ENCODE measurements around the gene KCNAB1.
"Not testable (repeated sequence)": the region's sequence is repeated elsewhere in the genome, so short reads cannot be mapped to it uniquely, and the experiment has no call there.

KCNAB1 gene

DNA sequence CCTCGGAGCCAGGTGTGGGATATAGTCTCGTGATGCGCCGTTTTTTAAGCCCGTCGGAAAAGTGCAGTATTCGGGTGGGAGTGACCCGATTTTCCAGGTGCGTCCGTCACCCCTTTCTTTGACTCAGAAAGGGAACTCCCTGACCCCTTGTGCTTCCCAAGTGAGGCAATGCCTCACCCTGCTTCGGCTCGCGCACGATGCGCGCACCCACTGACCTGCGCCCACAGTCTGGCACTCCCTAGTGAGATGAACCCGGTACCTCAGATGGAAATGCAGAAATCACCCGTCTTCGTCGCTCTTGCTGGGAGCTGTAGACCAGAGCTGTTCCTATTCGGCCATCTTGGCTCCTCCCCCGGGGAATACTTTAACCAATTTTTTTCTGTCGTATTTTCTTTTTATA, 164.3 kb downstream of the KCNAB1 start:
- DNase-seq; H3K36me3 ChIP-seq (ENCODE audit: control insufficient read depth, insufficient read depth, low read length); H3K4me1 ChIP-seq (ENCODE audit: control insufficient read depth, insufficient read depth, low read length, poor library complexity, severe bottlenecking); H3K4me3 ChIP-seq (ENCODE audit: insufficient read depth, low read depth, low read length, poor library complexity, severe bottlenecking); H3K27ac ChIP-seq (ENCODE audit: insufficient read depth, low read length, poor library complexity, severe bottlenecking); H3K27me3 ChIP-seq (replicated peaks; ENCODE audit: control insufficient read depth, insufficient read depth, low read length, poor library complexity, severe bottlenecking); H3K9me3 ChIP-seq (ENCODE audit: control insufficient read depth, low read length): not testable (repeated sequence)

DNA sequence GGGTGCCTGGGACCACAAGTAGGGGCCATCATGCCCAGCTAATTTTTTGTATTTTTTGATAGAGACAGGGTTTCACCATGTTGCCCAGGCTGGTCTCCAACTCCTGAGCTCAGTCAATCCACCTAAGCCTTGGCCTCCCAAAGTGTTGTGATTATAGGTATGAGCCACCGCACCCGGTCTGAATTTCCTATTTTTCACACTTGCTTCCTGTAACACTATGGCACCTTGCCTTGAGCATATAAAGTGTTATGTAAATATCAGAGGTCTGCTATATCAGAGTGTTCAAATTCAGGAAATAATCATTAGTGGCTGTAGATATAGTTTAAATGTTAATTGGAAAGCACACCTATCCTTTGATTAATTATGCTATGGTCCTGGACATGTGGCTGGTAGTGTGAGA, 165.2 kb downstream of the KCNAB1 start:
- Histone ChIP-seq H3K36me3 (ENCODE audit: control insufficient read depth, insufficient read depth, low read length) (no peaks in the 10 kb centered on the region), H3K27ac (ENCODE audit: insufficient read depth, low read length, poor library complexity, severe bottlenecking) (no peak overlapping the region), H3K4me3 (ENCODE audit: insufficient read depth, low read depth, low read length, poor library complexity, severe bottlenecking) (no peak overlapping the region), H3K27me3 (replicated peaks; ENCODE audit: control insufficient read depth, insufficient read depth, low read length, poor library complexity, severe bottlenecking) (peaks cover 3% of the 10 kb centered on the region), H3K9me3 (ENCODE audit: control insufficient read depth, low read length) (no peaks in the 10 kb centered on the region), H3K4me1 (ENCODE audit: control insufficient read depth, insufficient read depth, low read length, poor library complexity, severe bottlenecking) (no peaks in the 10 kb centered on the region)
- DNase-seq = no peak

DNA sequence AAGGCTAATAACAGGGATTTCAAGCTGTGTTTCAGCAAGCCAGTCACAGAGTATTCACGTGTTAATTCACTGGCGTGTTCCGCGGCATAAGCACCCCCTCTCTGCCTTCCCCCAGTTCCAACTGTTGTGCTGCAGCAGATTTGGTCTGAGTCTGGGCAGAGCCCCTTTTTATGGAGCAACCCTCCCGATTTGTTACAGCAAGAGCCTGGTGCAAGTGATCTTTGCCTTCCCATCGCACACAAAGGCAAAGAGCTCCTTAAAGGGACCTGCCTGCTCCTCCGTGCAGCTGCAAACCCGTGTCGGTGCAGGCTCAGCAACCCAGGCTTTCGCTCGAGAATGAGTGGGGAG, 170.5 kb downstream of the KCNAB1 start:
- H3K4me3 ChIP-seq (ENCODE audit: insufficient read depth, low read depth, low read length, poor library complexity, severe bottlenecking) = no peak overlapping the region
- H3K27me3 ChIP-seq (replicated peaks; ENCODE audit: control insufficient read depth, insufficient read depth, low read length, poor library complexity, severe bottlenecking) = peaks cover 14% of the 10 kb centered on the region
- peaks cover 2% of the 10 kb centered on the region for H3K4me1 ChIP-seq (ENCODE audit: control insufficient read depth, insufficient read depth, low read length, poor library complexity, severe bottlenecking)
- no peak for DNase-seq
- H3K9me3 ChIP-seq (ENCODE audit: control insufficient read depth, low read length) = no peaks in the 10 kb centered on the region
- H3K36me3 ChIP-seq (ENCODE audit: control insufficient read depth, insufficient read depth, low read length) = no peaks in the 10 kb centered on the region
- H3K27ac ChIP-seq (ENCODE audit: insufficient read depth, low read length, poor library complexity, severe bottlenecking) = no peak overlapping the region

DNA sequence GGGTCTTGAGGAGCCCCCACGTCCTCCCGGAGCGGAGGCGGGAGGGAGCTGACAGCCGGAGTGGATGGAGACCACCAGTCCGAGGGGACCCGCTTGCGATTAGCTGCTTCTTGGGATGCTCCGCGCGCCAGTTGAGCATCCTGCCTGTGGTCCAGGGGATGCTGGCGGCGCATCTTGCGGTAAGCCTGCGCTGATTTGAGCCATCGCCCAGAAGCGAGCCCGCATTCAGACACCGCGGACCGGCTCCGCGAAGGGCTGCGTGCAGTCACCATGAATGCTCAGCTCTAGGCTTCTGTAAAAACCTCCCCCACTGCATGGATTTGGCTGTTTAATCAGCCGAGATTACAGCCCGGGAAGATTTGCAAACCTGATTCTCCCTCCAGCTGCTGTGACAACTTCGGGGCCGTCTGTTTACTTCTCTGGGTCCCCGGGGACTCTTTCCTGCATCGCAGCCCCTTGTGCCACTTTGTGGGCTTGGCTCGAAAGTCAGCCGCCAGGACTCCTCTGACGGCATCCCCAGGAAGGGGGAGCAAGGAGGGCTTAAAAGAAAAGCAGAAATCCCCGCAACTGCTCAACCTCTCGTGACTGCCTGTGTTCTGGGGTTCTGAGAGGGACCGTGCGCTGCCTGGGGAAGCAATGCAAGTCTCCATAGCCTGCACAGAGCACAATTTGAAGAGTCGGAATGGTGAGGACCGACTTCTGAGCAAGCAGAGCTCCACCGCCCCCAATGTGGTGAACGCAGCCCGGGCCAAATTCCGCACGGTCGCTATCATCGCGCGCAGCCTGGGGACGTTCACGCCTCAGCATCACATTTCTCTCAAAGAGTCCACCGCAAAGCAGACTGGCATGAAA, 171.1 kb downstream of the KCNAB1 start:
- no peaks in the 10 kb centered on the region for H3K36me3 ChIP-seq (ENCODE audit: control insufficient read depth, insufficient read depth, low read length)
- DNase-seq = no peak
- H3K27me3 ChIP-seq (replicated peaks; ENCODE audit: control insufficient read depth, insufficient read depth, low read length, poor library complexity, severe bottlenecking) = peaks cover 14% of the 10 kb centered on the region
- no peaks in the 10 kb centered on the region for H3K9me3 ChIP-seq (ENCODE audit: control insufficient read depth, low read length)
- no peak overlapping the region for H3K4me3 ChIP-seq (ENCODE audit: insufficient read depth, low read depth, low read length, poor library complexity, severe bottlenecking)
- H3K4me1 ChIP-seq (ENCODE audit: control insufficient read depth, insufficient read depth, low read length, poor library complexity, severe bottlenecking) = peaks cover 2% of the 10 kb centered on the region
- no peak overlapping the region for H3K27ac ChIP-seq (ENCODE audit: insufficient read depth, low read length, poor library complexity, severe bottlenecking)

DNA sequence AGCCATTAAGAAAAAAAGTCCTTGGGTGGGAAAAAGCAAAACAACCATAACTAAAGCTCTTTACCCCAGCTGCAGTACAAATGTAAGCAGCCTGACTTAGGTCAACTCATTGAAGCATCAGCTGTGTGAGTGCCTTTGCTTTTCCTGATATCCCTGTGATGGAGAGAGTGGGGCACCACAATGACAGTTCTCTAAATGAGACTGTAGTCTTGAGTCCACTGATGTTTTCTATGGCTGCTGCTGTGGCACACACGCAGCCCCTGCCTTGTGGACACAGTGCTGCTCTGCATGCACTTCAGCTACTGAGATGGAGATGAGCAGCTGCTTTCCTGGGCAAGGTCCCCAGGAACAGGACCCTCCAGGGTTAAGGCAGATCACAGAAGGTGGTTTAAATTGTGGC, 173.2 kb downstream of the KCNAB1 start:
- peaks cover 2% of the 10 kb centered on the region for H3K4me1 ChIP-seq (ENCODE audit: control insufficient read depth, insufficient read depth, low read length, poor library complexity, severe bottlenecking)
- no peak overlapping the region for H3K27ac ChIP-seq (ENCODE audit: insufficient read depth, low read length, poor library complexity, severe bottlenecking)
- no peaks in the 10 kb centered on the region for H3K36me3 ChIP-seq (ENCODE audit: control insufficient read depth, insufficient read depth, low read length)
- peaks cover 14% of the 10 kb centered on the region for H3K27me3 ChIP-seq (replicated peaks; ENCODE audit: control insufficient read depth, insufficient read depth, low read length, poor library complexity, severe bottlenecking)
- no peaks in the 10 kb centered on the region for H3K9me3 ChIP-seq (ENCODE audit: control insufficient read depth, low read length)
- no peak for DNase-seq
- H3K4me3 ChIP-seq (ENCODE audit: insufficient read depth, low read depth, low read length, poor library complexity, severe bottlenecking) = no peak overlapping the region

DNA sequence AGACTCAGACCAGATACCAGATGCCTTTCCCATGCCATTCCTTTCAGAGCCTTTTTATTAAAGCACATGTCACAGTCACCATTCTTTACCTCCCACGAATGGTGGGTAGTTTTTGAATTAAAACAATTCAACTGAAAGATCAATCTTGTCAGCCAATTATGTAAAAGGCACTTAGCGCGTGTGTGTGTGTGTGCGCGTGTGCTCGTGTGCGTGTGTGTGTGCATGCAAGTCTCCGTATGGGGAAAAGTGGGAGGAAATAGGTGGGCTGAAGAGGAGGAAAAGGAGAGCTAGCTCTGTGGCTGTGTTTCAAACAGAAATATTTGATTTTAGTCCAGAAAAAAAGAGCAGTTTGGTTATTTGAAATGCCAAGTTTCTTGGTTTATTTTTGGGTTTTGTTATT, 177.2 kb downstream of the KCNAB1 start:
- no peaks in the 10 kb centered on the region for H3K27me3 ChIP-seq (replicated peaks; ENCODE audit: control insufficient read depth, insufficient read depth, low read length, poor library complexity, severe bottlenecking)

DNA sequence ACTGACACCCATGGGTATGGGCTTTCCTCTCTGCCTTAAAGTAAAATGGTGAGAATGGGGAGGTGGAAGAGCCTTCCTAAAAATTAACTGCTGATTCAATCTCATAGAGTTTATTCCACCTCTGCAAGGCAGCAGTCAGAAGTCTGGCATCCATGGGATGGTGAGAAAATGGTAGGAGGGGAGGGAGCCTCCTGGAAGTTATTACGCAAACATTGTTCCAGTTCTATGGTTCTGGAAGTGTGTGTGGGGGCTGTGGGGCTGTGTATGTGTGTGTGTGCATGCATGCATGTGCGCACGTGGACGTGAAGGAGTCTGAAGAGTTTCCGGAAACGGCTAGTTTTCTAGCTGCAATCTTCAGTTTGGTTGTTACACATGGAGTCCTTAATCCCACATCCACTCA, 177.6 kb downstream of the KCNAB1 start:
- Histone ChIP-seq H3K27me3 (replicated peaks; ENCODE audit: control insufficient read depth, insufficient read depth, low read length, poor library complexity, severe bottlenecking) (no peaks in the 10 kb centered on the region), H3K9me3 (ENCODE audit: control insufficient read depth, low read length) (no peaks in the 10 kb centered on the region), H3K36me3 (ENCODE audit: control insufficient read depth, insufficient read depth, low read length) (no peaks in the 10 kb centered on the region), H3K27ac (ENCODE audit: insufficient read depth, low read length, poor library complexity, severe bottlenecking) (no peak overlapping the region), H3K4me1 (ENCODE audit: control insufficient read depth, insufficient read depth, low read length, poor library complexity, severe bottlenecking) (no peaks in the 10 kb centered on the region), H3K4me3 (ENCODE audit: insufficient read depth, low read depth, low read length, poor library complexity, severe bottlenecking) (no peak overlapping the region)
- DNase-seq = no peak

More for the DNA sequence above, 177.2 kb downstream of the KCNAB1 start:
- H3K4me1 ChIP-seq (ENCODE audit: control insufficient read depth, insufficient read depth, low read length, poor library complexity, severe bottlenecking) = no peaks in the 10 kb centered on the region
- DNase-seq = no peak
- H3K36me3 ChIP-seq (ENCODE audit: control insufficient read depth, insufficient read depth, low read length) = no peaks in the 10 kb centered on the region
- no peak overlapping the region for H3K27ac ChIP-seq (ENCODE audit: insufficient read depth, low read length, poor library complexity, severe bottlenecking)
- no peaks in the 10 kb centered on the region for H3K9me3 ChIP-seq (ENCODE audit: control insufficient read depth, low read length)
- no peak overlapping the region for H3K4me3 ChIP-seq (ENCODE audit: insufficient read depth, low read depth, low read length, poor library complexity, severe bottlenecking)

DNA sequence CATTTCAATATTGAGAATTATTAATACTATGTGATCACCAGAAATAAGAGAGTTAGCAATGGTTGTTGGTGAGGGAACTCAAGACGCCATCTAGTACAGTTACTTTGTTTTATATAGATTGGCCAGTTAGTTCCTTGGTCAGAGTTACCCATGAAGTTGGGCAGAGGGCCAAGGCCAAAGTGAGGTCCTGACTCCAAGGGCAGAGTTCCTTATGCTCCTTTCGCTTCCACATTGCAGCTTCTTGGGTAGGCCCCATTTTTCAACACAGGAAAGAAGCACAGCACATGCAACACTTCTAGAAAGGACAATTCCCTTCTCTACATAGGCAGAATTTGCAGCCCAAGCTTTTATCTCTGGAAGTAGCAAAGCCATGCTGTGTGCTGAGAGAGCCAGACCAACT, 178.6 kb downstream of the KCNAB1 start:
- Histone ChIP-seq H3K27me3 (replicated peaks; ENCODE audit: control insufficient read depth, insufficient read depth, low read length, poor library complexity, severe bottlenecking) (no peaks in the 10 kb centered on the region), H3K27ac (ENCODE audit: insufficient read depth, low read length, poor library complexity, severe bottlenecking) (no peak overlapping the region), H3K4me3 (ENCODE audit: insufficient read depth, low read depth, low read length, poor library complexity, severe bottlenecking) (no peak overlapping the region), H3K4me1 (ENCODE audit: control insufficient read depth, insufficient read depth, low read length, poor library complexity, severe bottlenecking) (no peaks in the 10 kb centered on the region), H3K9me3 (ENCODE audit: control insufficient read depth, low read length) (no peaks in the 10 kb centered on the region), H3K36me3 (ENCODE audit: control insufficient read depth, insufficient read depth, low read length) (no peaks in the 10 kb centered on the region)
- DNase-seq = no peak

DNA sequence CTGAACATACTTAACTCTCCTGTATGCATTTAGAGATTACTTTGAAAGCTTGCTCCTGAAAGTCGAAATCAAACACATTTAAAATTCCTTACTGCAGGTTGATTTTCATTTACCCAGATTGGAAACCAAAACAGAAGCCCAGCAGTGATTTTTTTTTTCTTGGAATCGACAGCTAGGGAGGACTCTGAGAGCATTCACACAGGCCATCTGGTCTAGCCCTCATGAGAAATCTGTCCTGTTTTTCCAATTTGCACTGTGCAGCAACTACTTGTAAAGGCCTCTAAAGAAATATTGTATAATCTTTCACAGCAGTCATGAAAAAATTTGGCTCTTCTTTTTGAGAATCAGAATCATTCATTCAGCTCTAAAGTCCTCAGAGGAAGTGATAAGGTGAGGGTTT, 179.2 kb downstream of the KCNAB1 start:
- H3K4me3 ChIP-seq (ENCODE audit: insufficient read depth, low read depth, low read length, poor library complexity, severe bottlenecking) = no peak overlapping the region
- H3K27me3 ChIP-seq (replicated peaks; ENCODE audit: control insufficient read depth, insufficient read depth, low read length, poor library complexity, severe bottlenecking) = no peaks in the 10 kb centered on the region
- no peaks in the 10 kb centered on the region for H3K4me1 ChIP-seq (ENCODE audit: control insufficient read depth, insufficient read depth, low read length, poor library complexity, severe bottlenecking)
- H3K9me3 ChIP-seq (ENCODE audit: control insufficient read depth, low read length) = no peaks in the 10 kb centered on the region
- H3K27ac ChIP-seq (ENCODE audit: insufficient read depth, low read length, poor library complexity, severe bottlenecking) = no peak overlapping the region
- no peaks in the 10 kb centered on the region for H3K36me3 ChIP-seq (ENCODE audit: control insufficient read depth, insufficient read depth, low read length)
- no peak for DNase-seq

DNA sequence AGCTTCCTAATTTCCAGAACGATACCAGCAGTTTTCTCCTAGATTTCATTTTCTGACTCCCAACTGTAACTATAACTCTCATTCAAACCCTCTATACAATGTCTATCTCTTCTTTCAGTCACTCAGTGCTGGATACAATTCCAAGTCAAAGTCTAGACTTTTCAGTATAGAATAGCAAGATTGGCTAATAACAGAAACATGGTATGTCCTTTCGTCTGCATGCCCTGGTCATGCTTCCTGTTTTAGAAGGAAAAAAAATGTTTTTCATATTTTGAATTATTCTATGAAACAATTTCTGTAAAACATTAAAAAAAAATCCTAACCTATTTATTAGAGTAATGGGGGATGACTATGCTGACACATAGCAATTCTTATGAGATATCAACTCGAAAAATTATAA, 180.0 kb downstream of the KCNAB1 start:
- Histone ChIP-seq H3K4me3 (ENCODE audit: insufficient read depth, low read depth, low read length, poor library complexity, severe bottlenecking) (no peak overlapping the region), H3K27me3 (replicated peaks; ENCODE audit: control insufficient read depth, insufficient read depth, low read length, poor library complexity, severe bottlenecking) (no peaks in the 10 kb centered on the region), H3K36me3 (ENCODE audit: control insufficient read depth, insufficient read depth, low read length) (no peaks in the 10 kb centered on the region), H3K4me1 (ENCODE audit: control insufficient read depth, insufficient read depth, low read length, poor library complexity, severe bottlenecking) (no peaks in the 10 kb centered on the region), H3K27ac (ENCODE audit: insufficient read depth, low read length, poor library complexity, severe bottlenecking) (no peak overlapping the region), H3K9me3 (ENCODE audit: control insufficient read depth, low read length) (no peaks in the 10 kb centered on the region)
- DNase-seq = no peak
